Measurements from ENCODE around the gene NSMCE1.

DNA sequence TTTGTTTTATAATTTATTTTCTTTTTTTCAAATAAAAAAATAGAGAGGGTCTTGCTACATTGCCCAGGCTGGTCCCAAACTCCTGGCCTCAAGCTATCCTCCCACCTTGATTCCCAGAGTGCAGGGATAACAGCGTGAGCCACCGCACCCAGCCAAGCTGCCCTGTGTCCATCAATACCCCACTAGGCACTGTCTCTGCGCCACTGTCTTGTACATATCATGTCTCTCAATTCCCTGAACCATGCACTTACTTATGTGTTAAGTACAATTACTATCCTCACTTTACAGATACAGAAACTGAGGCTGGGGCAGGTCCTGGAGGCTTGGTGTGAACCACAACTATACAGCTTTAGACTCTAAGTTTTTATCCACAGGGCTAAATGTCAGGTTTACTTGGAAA, 11.7 kb downstream of the NSMCE1 start:
- TF ChIP-seq POLR2A (IDR thresholded peaks at IDR 0.05): no peak
- TF ChIP-seq, protein P1, sequence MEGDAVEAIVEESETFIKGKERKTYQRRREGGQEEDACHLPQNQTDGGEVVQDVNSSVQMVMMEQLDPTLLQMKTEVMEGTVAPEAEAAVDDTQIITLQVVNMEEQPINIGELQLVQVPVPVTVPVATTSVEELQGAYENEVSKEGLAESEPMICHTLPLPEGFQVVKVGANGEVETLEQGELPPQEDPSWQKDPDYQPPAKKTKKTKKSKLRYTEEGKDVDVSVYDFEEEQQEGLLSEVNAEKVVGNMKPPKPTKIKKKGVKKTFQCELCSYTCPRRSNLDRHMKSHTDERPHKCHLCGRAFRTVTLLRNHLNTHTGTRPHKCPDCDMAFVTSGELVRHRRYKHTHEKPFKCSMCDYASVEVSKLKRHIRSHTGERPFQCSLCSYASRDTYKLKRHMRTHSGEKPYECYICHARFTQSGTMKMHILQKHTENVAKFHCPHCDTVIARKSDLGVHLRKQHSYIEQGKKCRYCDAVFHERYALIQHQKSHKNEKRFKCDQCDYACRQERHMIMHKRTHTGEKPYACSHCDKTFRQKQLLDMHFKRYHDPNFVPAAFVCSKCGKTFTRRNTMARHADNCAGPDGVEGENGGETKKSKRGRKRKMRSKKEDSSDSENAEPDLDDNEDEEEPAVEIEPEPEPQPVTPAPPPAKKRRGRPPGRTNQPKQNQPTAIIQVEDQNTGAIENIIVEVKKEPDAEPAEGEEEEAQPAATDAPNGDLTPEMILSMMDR (IDR thresholded peaks at IDR 0.05): no peak

Data from testis (tissue), 2 donors.